Ecto neural progenitor cell (in vitro differentiated cells): ENCODE results near the gene RELT.

Experiments
- DNase-seq: peaks from one replicate; pipeline ENCODE4 v3.0.0-alpha.2; 2018; ENCODE audit warnings: low spot score

RELT gene

GRCh38 chr11:73404506-73405145 is 28.4 kb downstream of the RELT start:
- no peak for DNase-seq

- DNase-seq = no peak
These were observed 28.9 kb downstream of the RELT start for GRCh38 chr11:73405146-73405510.

GRCh38 chr11:73406131-73406530 is 29.9 kb downstream of the RELT start:
- no peak for DNase-seq

- DNase-seq = no peak
These were observed 30.4 kb downstream of the RELT start for GRCh38 chr11:73406619-73407018.

GRCh38 chr11:73409431-73409830 is 33.2 kb downstream of the RELT start:
- no peak for DNase-seq

GRCh38 chr11:73410627-73411026 is 34.4 kb downstream of the RELT start:
- DNase-seq = no peak

- DNase-seq = no peak
These were observed 34.8 kb downstream of the RELT start for GRCh38 chr11:73411031-73411430.

- DNase-seq = no peak
These were observed 36.1 kb downstream of the RELT start for GRCh38 chr11:73412308-73412707.

GRCh38 chr11:73413256-73413655 is 37.1 kb downstream of the RELT start:
- no peak for DNase-seq

- DNase-seq = no peak
These were observed 38.9 kb downstream of the RELT start for GRCh38 chr11:73414977-73415651.

GRCh38 chr11:73415854-73416615 is 39.8 kb downstream of the RELT start:
- no peak for DNase-seq

- DNase-seq = no peak
These were observed 40.6 kb downstream of the RELT start for GRCh38 chr11:73416786-73417185.

- no peak for DNase-seq
These were observed 43.9 kb downstream of the RELT start for GRCh38 chr11:73420136-73420535.

GRCh38 chr11:73422886-73423285 is 46.7 kb downstream of the RELT start:
- DNase-seq = no peak

- DNase-seq = no peak
These were observed 47.3 kb downstream of the RELT start for GRCh38 chr11:73423506-73423905.

GRCh38 chr11:73425108-73425507 is 48.9 kb downstream of the RELT start:
- no peak for DNase-seq

- DNase-seq = no peak
These were observed 50.1 kb downstream of the RELT start for GRCh38 chr11:73426219-73426850.

GRCh38 chr11:73428227-73428626 is 52.0 kb downstream of the RELT start:
- no peak for DNase-seq

GRCh38 chr11:73428699-73429098 is 52.5 kb downstream of the RELT start:
- no peak for DNase-seq

GRCh38 chr11:73429121-73429750 is 53.0 kb downstream of the RELT start:
- DNase-seq = no peak

GRCh38 chr11:73430326-73430725 is 54.1 kb downstream of the RELT start:
- DNase-seq = no peak

- no peak for DNase-seq
These were observed 55.2 kb downstream of the RELT start for GRCh38 chr11:73431396-73431795.
